Measurements from ENCODE around the gene A1BG.

GRCh38 chr19:58330458-58330857 is 22.8 kb downstream of the A1BG start:
- no peak for TF ChIP-seq EZH2phosphoT487 (IDR thresholded peaks at IDR 0.05; ENCODE audit: borderline replicate concordance)
- no peak for TF ChIP-seq CTCF (conservative IDR thresholded peaks at IDR 0.05; ENCODE audit: low read length)

Data from Loucy (cell line).